Stimulated activated CD8-positive, alpha-beta memory T cell treated with anti-CD3 and anti-CD28 coated beads, Interleukin-4, amount 100 ng/mL, for 24 hours (primary cell): ENCODE results near the gene CADPS2.

Experiments used
- DNase-seq: peaks from one replicate; pipeline ENCODE4 v3.0.0-alpha.2; 2020; ENCODE audit warnings: low read depth

Gene CADPS2

DNA sequence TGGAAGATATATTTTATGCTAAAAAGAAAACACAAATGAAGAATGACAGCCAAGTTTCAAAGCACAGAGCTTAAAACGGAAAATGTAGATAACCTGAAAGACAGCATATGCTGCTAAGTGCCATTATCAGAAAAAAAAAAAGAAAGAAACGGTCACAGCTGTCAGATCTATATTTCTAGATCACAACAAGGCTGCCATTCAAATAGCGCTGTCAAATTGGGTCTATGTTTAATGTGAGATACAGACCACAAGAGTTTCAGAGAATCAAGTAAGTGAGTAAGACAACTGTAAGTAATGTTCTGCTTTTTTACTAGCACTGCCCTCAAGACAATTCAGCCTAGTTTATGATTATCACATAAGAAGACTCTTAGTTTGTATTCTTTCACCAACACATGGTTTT lies 117.4 kb downstream of the CADPS2 start:
- no peak for DNase-seq

DNA sequence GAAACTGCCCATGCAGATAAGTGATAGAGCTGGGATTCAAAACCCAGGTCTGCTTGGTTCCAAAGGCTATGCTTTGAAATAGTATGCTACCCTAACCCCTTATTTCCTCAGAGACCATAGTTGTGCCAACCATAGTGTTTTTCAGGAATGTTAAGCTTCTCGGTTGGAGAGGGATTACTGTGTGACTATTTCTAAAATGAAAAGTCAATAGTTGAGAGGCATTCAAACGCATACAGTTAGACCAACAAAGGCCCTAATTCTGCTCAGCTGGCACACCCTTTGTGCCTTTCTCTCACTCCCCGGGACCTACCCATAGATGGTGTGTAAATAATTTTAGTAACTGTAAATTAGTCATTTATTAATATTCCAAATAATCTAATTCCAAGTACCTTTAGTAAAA lies 118.9 kb downstream of the CADPS2 start:
- no peak for DNase-seq

DNA sequence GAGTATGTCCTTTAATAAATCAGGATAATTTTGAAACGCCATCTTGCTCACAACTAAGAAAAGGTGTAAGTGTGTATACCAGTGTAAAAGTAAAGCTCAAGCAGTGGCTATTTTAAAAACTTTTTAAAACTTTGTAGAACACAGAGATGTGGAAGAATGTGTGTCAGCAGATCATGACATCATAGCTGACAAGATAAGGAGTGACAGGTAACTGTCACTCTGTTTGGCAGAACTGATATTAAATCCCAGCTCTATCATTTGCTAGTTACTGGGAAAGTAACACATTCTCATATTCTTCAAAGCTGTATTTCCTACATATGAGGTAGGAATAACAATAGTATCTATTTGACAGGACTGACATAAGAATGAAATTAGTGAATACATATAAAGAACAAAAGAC lies 119.7 kb downstream of the CADPS2 start:
- DNase-seq = no peak

DNA sequence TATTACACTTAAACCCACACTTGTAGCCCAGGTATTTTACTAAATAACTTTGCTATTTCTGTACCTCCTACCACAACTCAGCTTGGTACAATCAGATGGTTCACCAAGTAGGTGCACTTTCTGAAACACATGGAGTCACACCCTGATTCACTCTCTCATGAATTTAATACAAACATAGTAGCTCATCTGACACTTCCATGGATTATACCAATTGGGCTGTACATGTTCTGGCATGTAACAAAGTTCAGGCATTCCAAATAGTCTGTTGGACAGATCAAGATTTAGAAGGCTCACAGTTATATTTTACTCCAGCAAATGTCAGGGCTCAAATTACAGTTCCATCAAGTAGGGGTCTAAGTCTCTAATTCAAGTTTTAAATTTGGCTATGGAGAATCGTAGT lies 121.4 kb downstream of the CADPS2 start:
- no peak for DNase-seq

DNA sequence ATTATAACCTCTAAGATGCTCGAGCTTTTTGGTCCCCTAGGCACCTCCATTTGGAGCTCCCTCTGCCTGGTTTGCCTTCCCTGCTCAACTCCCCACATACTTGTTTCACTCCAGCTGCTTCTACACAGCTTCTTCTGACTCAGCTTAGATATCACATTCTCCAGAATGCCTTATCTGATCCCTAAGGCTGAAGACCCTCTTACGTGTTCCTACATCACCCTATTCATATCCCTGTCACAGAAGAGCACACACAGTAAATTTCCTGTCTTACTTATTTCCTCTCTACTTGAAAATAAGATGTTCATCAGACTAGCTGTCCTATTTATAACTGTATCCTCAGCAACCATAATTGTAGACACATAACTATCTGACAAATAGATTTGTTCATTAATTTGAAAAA lies 122.2 kb downstream of the CADPS2 start:
- no peak for DNase-seq

DNA sequence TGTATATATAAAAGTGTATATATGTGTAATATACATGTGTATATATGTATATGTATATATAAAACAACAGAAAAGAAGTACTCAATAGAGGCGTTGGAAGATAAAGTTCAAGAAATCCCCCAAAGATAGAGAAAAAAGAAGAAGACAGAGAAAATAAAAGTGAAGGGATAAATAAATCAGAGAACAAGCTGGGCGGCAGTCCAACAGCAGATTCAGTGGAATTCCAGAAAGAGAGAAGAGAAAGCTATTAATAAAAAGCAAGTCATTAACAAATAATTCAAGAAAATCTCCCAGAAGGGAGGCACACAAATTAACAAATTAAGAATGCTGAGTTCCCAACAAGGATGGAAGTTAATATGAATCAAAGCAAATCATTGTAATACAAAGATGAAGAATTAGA lies 124.2 kb downstream of the CADPS2 start:
- no peak for DNase-seq

DNA sequence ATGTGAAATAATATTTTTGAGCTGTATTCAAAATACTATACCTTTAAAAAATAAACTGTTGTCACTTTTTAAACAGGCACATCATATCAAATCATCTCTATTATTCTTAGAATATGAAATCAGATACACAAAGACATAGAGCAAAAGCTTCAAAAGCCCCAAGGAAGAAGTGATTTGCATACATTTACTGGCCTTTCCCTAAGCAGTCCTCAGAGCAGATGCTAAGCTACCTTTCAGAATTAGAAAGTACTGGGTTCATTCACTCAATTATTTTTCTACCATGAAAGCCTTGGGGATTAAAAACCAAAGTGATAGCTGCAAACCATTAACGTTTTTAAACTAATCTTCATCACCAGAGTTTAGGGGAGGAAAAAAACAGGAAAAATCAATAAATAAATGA lies 127.8 kb downstream of the CADPS2 start:
- no peak for DNase-seq

DNA sequence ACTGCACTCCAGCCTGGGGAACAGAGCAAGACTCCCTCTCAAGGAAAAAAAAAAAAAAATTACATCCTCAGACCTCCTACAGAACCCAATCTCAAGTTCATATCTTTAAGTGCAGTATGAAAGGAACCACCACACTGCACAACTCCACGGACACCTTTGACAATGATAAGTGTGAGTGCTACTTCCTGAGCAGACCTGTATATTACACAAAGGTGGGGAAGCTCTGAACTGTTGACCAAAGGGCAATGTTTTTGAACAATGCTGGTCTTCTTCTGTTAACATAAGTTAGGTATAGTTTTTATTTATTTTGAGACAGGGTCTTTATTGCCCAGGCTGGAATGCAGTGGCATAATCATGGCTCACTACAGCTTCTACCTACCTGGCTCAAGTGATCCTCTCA lies 129.4 kb downstream of the CADPS2 start:
- DNase-seq = no peak

DNA sequence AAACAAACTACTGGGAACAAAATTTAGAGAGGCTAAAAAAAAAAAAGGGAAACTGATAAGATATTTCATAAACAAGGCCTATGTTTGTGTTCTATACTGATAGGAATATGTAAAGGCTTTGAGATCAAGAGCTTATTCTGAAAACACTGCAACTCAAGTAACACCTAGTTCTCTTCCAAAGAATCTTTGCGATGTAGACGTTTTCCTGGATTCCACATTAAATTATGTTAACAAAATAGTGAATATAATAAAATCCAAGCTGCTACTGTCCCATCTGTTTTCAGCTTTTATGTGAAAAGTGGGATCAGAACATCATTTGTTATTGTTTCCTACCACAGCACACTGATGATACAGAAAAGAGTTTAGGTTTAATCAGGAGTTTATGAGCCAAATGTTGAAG lies 130.6 kb downstream of the CADPS2 start:
- DNase-seq = no peak

DNA sequence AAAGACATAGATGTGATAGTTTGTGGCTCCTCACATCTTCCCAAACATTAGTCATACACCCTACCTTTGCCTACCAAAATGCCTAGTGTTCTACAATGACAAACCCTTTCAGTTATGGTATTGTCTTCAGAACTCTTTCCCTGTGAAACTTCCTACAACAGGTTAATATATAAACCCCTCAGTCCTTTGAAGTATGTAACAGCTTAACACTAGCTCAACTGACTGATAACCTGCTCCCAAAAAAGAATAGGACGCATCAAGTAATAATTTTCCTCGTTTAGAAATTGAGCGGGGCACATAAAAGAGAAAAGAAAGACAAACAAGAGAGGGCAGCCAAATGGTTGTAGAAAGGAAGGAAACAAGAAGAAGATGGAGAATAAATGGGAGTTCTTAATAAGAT lies 133.7 kb downstream of the CADPS2 start:
- DNase-seq = no peak

DNA sequence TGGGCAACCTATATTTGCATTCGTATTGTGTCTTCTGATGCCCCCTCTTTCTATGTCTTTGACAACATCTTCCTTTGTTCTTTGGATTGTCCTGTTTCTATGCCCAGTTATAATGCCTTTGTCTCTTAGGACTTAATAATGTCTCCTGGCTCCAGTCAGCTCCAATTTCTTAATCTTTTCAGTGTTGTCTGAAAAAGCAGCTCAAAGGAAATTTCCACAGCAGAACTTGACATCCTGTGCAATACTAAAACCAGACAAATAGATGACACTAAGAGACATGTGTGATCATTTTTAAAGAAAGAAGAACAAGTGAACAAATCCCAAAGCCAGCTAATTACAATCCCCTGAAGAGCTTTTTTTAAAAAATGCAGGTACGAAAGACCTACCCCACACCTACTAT lies 135.9 kb downstream of the CADPS2 start:
- DNase-seq = no peak

DNA sequence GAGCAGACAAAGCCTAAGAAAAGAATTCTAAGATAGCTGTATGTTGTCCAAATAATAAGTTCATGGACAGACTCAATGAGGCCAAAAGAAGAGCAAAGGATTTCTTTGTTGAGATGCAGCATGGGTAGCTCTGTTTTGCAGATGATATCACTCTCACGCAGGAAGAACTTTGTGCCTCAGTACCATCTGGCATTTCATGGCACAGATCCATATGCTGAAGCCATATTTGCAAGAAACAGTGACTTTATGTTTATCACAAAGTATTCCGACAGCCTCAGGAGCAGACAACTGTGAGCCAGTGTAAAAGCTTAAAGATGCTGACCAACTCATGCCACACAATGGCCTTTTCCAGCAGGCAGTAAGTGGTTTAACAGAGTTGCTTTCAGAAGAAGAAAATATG lies 138.1 kb downstream of the CADPS2 start:
- DNase-seq = no peak

DNA sequence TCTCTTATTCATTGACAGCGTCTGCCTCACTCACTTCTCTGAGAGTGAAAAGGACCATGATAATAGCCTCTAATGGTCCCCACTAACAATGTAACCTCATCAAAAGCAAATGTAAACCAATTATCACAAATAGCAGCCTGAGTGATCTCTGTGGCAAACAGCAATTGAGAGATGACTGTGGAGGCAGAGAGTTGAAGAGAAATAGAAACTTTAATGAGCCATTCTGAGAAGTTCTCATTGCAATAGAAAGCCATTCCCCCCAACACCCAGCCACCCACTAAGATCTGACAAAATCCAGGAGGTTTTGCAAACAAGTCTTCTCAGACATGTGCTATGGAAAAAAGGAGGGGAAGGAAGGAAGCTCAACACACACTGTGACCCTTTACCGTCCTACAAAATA lies 139.3 kb downstream of the CADPS2 start:
- no peak for DNase-seq

DNA sequence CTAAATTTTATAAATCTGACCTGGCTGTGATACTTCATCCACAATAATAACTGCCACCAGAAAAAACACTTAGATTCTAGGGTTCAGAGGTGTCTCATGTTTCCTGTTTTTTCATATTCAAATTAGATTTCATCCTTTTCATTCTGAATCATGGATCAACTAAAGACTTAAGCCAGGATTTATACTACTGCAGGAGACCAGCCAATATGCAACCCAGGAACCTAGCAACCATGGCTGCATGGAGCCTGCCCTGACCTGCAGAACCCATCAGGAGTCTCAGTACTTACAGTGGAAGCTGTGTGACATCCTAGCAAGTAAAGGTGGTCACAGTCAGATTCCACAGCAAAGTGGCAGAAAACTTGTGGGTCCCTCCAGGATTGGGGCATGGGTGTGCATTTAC lies 143.0 kb downstream of the CADPS2 start:
- no peak for DNase-seq

DNA sequence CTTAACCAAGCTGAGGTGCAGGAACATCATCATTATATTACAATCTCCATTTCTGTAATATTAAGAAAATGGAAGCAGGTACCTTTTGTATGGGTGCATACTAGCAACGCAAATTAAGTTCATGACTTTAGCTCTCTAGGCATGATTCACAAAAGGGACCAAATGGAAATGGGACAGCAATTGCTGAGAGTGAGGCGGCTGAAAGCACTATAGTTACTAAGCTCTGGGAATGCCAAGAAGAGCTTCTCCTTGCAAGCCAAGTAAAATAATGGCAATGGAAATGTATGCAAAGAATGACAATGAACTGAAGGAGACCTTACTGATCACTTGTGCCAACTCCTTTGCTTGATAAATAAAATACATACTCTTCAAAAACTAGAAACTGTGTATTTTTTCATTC lies 147.3 kb downstream of the CADPS2 start:
- DNase-seq = no peak

DNA sequence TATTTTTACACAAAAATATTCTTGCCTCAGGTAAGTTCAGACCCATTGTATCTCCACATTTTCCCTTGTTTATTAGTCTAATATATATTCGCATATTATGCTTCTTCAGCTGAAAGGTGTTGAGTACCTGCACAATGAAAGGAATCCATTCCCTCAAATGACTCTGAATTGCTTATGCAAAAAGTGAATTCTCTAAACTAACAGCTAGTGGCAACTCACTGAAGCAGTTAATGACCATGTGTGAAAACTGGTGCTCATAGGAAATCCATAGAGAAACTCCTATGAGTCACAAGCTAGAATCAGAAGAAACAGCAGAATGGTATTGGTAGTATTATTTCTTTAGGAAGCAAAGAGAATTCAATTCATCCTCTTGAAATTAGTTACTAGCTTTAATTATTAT lies 150.1 kb downstream of the CADPS2 start:
- DNase-seq = no peak

DNA sequence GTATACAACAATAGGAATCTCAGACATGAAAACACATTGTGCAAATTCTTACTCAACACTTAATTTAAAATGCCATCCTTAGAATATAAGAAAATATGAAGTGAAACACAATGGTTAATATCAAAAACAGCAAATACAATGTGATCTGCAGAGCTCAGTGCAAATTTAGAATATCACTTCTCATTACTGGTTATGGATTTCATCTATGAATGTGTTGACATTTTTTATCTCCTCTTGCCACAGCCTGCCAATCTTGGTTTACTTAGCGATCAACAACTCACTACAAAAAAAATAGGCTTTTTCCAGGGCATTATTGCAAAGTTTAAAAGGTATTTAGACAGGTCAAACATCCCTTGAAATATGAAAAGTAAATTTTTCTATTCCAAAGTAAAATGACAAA lies 158.5 kb downstream of the CADPS2 start:
- DNase-seq = no peak

DNA sequence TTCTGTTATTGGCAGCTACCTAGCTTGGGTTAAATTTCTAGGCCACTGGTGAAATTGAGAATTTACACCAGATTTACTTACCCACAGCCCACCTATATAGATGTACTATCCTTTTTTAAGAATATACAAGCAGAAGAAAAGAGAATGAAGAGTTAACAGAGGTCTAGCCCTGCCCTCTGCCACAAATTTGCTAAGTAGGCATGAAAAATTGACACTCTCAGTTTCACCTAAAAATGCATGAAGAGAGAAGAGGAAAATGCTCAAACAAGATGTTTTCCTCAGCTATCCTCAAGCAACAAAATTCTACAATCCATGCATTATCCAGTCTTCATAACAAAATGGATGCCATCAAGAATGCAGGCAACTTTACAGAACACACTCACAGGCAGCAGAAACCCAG lies 158.9 kb downstream of the CADPS2 start:
- no peak for DNase-seq

DNA sequence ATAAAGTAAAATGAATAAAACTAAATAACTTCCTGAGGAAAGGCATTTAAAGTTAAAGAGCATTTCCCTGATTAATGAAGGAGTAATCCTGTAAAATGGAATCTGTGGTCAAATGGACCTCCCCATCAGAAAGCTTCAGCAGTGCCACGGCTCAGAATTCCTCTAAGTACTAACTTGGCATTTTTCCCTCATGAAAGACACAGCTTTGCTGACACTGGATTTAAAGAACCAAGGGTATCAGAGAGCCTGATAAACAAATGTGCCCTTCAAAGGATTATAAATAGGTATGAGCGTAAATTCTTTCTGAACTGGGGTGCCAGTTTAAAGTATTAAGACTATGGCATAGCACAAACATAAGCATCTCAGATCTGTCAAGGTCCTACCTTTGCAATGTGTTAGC lies 159.4 kb downstream of the CADPS2 start:
- no peak for DNase-seq

DNA sequence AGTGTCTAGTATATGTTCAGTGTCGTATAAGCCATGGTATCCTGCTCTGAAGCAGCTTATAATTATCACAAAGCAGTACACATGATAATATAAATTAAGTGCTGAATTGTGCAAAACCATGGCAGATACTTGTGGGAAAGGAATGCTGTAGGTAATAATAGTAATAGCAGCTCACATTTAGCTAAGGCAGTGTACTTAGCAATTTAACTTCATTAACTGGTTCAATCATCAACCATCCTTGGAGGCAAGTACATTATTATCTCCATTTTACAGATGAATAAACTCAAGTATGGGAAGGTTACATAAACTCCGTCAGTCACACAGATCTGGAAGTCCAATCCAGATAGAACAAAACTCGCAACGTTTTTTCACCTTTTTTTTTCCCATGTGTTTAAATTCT lies 161.9 kb downstream of the CADPS2 start:
- no peak for DNase-seq

DNA sequence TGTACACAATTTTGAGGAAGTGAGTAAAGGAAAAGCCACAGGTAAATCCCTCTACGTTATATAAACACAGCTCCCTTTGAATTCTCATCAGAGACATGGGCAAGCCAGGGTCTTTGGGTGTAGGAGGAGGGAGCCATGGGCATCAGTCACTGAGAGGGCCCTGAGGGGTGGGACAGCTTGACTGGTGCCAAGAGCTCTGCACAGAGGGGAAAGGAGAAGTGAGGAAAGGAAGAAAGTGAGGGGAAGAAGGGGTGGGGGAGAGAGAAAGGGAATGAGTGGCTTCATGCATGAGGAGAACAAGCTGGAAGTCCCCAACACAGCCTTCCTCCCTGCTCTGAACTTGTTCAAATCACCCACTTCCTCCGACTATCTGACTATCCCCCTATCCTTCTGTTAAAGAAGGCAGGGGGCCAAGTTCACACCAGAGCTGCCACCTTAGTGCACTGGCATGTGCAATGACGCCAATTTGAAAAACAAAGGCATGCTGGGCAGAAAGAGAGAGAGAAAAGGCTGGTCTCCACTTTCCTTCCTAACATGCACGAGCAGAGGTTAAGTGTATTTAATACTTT lies 167.2 kb downstream of the CADPS2 start:
- DNase-seq = no peak

DNA sequence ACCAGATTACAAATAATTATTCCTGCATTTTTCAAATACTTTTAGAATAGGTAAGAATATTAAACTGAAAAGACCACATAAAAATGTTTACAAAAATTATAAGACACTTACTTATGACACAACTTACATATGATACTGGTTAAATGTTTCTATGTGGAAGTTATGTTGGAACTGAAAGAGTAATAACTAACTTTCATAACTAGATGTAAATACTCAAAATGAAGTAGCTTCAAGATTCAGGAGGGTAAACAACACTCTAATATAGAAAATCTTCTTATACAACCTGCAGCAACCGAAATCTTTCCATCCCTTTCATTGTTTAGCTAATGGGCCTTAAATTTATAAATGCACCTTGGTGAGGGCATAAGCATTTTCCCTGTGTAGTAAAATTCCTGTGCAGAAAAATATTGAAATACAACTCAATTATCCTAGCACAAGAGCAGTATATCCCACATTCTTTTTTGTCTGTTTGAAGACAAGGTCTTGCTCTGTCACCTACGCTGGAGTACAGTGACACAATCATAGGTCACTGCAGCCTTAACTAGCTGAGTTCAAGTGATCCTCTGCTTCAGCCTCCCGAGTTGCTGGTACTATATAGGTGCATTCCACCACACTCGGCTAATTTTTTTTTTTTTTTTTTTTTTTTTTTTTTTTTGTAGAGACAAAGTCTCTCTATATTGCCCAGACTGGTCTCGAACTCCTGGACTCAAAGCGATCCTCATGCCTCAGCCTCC lies 168.7 kb downstream of the CADPS2 start:
- no peak for DNase-seq

DNA sequence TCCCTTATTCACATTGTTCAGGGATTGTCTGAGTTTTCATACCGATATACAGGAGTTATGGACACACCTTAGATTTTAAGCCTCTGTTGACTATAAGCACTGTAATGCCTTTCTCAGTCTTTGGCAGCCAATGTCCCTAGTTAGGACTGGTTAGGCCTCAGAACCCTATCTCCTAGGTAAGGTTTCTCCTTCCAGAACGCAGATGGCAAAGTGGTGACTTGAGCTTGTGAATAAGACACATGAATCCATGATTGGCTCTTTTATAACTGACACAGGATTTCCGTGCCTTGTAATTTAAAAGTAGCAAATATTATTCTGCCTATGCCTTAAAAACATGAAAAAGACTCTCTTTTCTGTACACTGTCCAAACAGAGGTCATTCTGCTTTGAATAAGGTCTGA lies 171.1 kb downstream of the CADPS2 start:
- DNase-seq = no peak

DNA sequence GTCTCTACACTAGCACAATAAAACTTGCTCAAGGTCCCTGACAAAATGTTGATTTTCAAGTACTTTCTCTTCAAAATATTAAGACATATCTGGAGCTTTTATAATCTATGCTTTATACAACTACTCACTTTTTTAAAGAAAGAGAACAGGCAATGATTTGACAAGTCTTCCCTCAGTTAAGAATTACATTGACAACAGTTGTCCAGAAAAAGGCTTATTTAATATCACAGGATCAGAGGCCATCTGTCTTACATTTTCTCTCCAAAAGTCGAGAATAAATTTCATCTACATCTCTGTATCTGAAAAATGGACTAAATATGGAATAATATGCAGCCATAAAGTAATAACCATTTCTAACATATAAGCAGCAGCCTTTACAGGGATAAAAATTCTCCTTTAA lies 175.3 kb downstream of the CADPS2 start:
- DNase-seq = no peak
